Vagina (tissue), 2 donors: Measurements from ENCODE around the gene LRMDA. TPM values are rescaled to one million over a fixed set of nuclear protein-coding genes. Genes with fewer than 3 reads are reported as not detected.

Experiments
- DNase-seq, 2 donors: peaks; one replicate each; pipeline ENCODE4 v3.0.0-alpha.2; 2017; ENCODE audit errors: extremely low spot score in 2 of 2
- H3K27ac ChIP-seq: fragments of 200-600 bp; sonication (generic); one replicate; pipeline ENCODE4 v1.5.1; 2019
- H3K27me3 ChIP-seq: fragments of 200-600 bp; sonication (generic); one replicate; pipeline ENCODE4 v1.5.1; 2019
- H3K36me3 ChIP-seq, 2 donors: fragments of 200-600 bp; sonication (generic); one replicate each; pipeline ENCODE4 v1.5.1; 2017 to 2019
- H3K4me1 ChIP-seq: fragments of 200-600 bp; sonication (generic); one replicate; pipeline ENCODE4 v1.5.1; 2019
- H3K4me3 ChIP-seq, 2 donors: fragments of 200-600 bp; sonication (generic); 1 replicate in 1 of 2; 2 replicates in 1 of 2; pipeline ENCODE4 v1.5.1; 2016 to 2019
- H3K9me3 ChIP-seq: fragments of 200-600 bp; sonication (generic); one replicate; pipeline ENCODE4 v1.5.1; 2019
- CTCF ChIP-seq, 3 experiments: fragments of 450-650 bp in 2 of 3; fragments of 200-600 bp in 1 of 3; sonication (generic) in 1 of 3; IDR thresholded peaks; one replicate each; pipeline ENCODE4 v1.5.1; 2017 to 2019; ENCODE audit warnings: antibody characterized with exemption in 3 of 3, mild to moderate bottlenecking in 2 of 3, moderate library complexity in 2 of 3
- POLR2A ChIP-seq, 2 donors: fragments of 450-650 bp; IDR thresholded peaks; one replicate each; pipeline ENCODE4 v1.6.1; 2017; ENCODE audit warnings: antibody characterized with exemption in 2 of 2, mild to moderate bottlenecking in 2 of 2, moderate library complexity in 2 of 2
- POLR2AphosphoS5 ChIP-seq, 2 donors: sonication (generic); formaldehyde crosslinking; IDR thresholded peaks; one replicate each; pipeline ENCODE4 v1.9.0; 2017; ENCODE audit warnings: antibody characterized with exemption in 2 of 2, mild to moderate bottlenecking in 2 of 2, low read depth in 1 of 2; ENCODE audit not compliant: insufficient read depth in 1 of 2
- intact Hi-C: fragments of 100-400 bp; cut with DNase I; formaldehyde crosslinking; loops from one replicate; pipeline ENCODE4 v1.15.1; 2023
- total RNA-seq: library from RNA; depleted of rRNA; stranded (reverse); fragments of >200 nt; gene quantifications from one replicate; pipeline ENCODE4 v1.2.3, GENCODE V29; 2016

The LRMDA gene
- total RNA-seq, 1 donor from 2014 or later: 22.6 TPM

GRCh38 chr10:75952093-75952492, 520.7 kb downstream of the LRMDA start:
- no peaks in the 10 kb centered on the region for H3K9me3 ChIP-seq
- no peaks in the 10 kb centered on the region for H3K36me3 ChIP-seq
- TF ChIP-seq POLR2AphosphoS5 (IDR thresholded peaks at IDR 0.05; ENCODE audit: insufficient read depth in 1 of 2, low read depth in 1 of 2): no peak
- no peak for TF ChIP-seq CTCF (IDR thresholded peaks at IDR 0.05)
- TF ChIP-seq POLR2A (IDR thresholded peaks at IDR 0.05): no peak
- H3K27me3 ChIP-seq: no peaks in the 10 kb centered on the region
- no peak overlapping the region for H3K27ac ChIP-seq
- H3K4me1 ChIP-seq: no peaks in the 10 kb centered on the region
- H3K4me3 ChIP-seq: no peak overlapping the region
- intact Hi-C loops: no loop called here
- no peak for DNase-seq

GRCh38 chr10:75954486-75954885, 523.1 kb downstream of the LRMDA start:
- Histone ChIP-seq H3K4me3 (no peak overlapping the region), H3K36me3 (no peaks in the 10 kb centered on the region), H3K27me3 (no peaks in the 10 kb centered on the region), H3K4me1 (no peaks in the 10 kb centered on the region), H3K9me3 (no peaks in the 10 kb centered on the region), H3K27ac (no peak overlapping the region)
- intact Hi-C loops: no loop called here
- no peak for TF ChIP-seq CTCF (IDR thresholded peaks at IDR 0.05)
- TF ChIP-seq POLR2A (IDR thresholded peaks at IDR 0.05): no peak
- TF ChIP-seq POLR2AphosphoS5 (IDR thresholded peaks at IDR 0.05; ENCODE audit: insufficient read depth in 1 of 2, low read depth in 1 of 2): no peak
- no peak for DNase-seq

GRCh38 chr10:75955973-75956502, 524.6 kb downstream of the LRMDA start:
- TF ChIP-seq POLR2A (IDR thresholded peaks at IDR 0.05) (no peak), CTCF (IDR thresholded peaks at IDR 0.05) (no peak), POLR2AphosphoS5 (IDR thresholded peaks at IDR 0.05; ENCODE audit: insufficient read depth in 1 of 2, low read depth in 1 of 2) (no peak)
- H3K36me3 ChIP-seq: no peaks in the 10 kb centered on the region
- no peaks in the 10 kb centered on the region for H3K4me1 ChIP-seq
- H3K4me3 ChIP-seq: no peak overlapping the region
- no peak overlapping the region for H3K27ac ChIP-seq
- intact Hi-C loops: no loop called here
- H3K27me3 ChIP-seq: no peaks in the 10 kb centered on the region
- no peak for DNase-seq
- no peaks in the 10 kb centered on the region for H3K9me3 ChIP-seq

GRCh38 chr10:75956624-75957023, 525.2 kb downstream of the LRMDA start:
- Histone ChIP-seq H3K4me3 (no peak overlapping the region), H3K9me3 (no peaks in the 10 kb centered on the region), H3K36me3 (no peaks in the 10 kb centered on the region), H3K27me3 (no peaks in the 10 kb centered on the region), H3K27ac (no peak overlapping the region), H3K4me1 (no peaks in the 10 kb centered on the region)
- intact Hi-C loops: no loop called here
- TF ChIP-seq POLR2AphosphoS5 (IDR thresholded peaks at IDR 0.05; ENCODE audit: insufficient read depth in 1 of 2, low read depth in 1 of 2) (no peak), CTCF (IDR thresholded peaks at IDR 0.05) (no peak), POLR2A (IDR thresholded peaks at IDR 0.05) (no peak)
- peak in 1 of 2 donors; percentile 37 for DNase-seq

- intact Hi-C loops: no loop called here
- H3K27me3 ChIP-seq: no peaks in the 10 kb centered on the region
- H3K4me3 ChIP-seq: no peak overlapping the region
- no peak overlapping the region for H3K27ac ChIP-seq
- H3K36me3 ChIP-seq: no peaks in the 10 kb centered on the region
- H3K4me1 ChIP-seq: no peaks in the 10 kb centered on the region
- TF ChIP-seq POLR2A (IDR thresholded peaks at IDR 0.05) (no peak), POLR2AphosphoS5 (IDR thresholded peaks at IDR 0.05; ENCODE audit: insufficient read depth in 1 of 2, low read depth in 1 of 2) (no peak), CTCF (IDR thresholded peaks at IDR 0.05) (no peak)
- H3K9me3 ChIP-seq: no peaks in the 10 kb centered on the region
- DNase-seq: no peak
Observed at GRCh38 chr10:75957314-75958120, 526.1 kb downstream of the LRMDA start.
